Esophagus (tissue), 2 donors: Measurements from ENCODE around the gene CLCN2. TPM values are rescaled to one million over a fixed set of nuclear protein-coding genes. Genes with fewer than 3 reads are reported as not detected.

Experiments used
- H3K27ac ChIP-seq, 2 donors: one replicate each; pipeline ENCODE4 v1.5.1; 2013; ENCODE audit warnings: low read depth in 2 of 2, mild to moderate bottlenecking in 2 of 2, inconsistent platforms in 1 of 2, low read length in 1 of 2, moderate library complexity in 1 of 2
- H3K27me3 ChIP-seq, 2 donors: one replicate each; pipeline ENCODE4 v1.6.1; 2013; ENCODE audit warnings: low read length in 2 of 2, control low read depth in 1 of 2, mild to moderate bottlenecking in 1 of 2; ENCODE audit not compliant: insufficient read depth in 2 of 2, control insufficient read depth in 1 of 2
- H3K36me3 ChIP-seq, 2 donors: one replicate each; pipeline ENCODE4 v1.6.1; 2013; ENCODE audit warnings: low read length in 1 of 2; ENCODE audit not compliant: control insufficient read depth in 2 of 2, insufficient read depth in 2 of 2
- H3K4me1 ChIP-seq, 2 donors: one replicate each; pipeline ENCODE4 v1.6.1; 2013; ENCODE audit warnings: low read length in 1 of 2; ENCODE audit not compliant: control insufficient read depth in 2 of 2, insufficient read depth in 2 of 2
- H3K4me3 ChIP-seq, 2 donors: one replicate each; pipeline ENCODE4 v1.5.1; 2013; ENCODE audit warnings: low read length in 2 of 2, mild to moderate bottlenecking in 2 of 2, low read depth in 1 of 2, moderate library complexity in 1 of 2
- H3K9me3 ChIP-seq, 2 donors: one replicate each; pipeline ENCODE4 v1.6.1; 2013; ENCODE audit warnings: mild to moderate bottlenecking in 2 of 2, low read depth in 1 of 2, low read length in 1 of 2, moderate library complexity in 1 of 2; ENCODE audit not compliant: control insufficient read depth in 2 of 2, insufficient read depth in 1 of 2
- WGBS, 2 donors: extraction: QIAGEN DNeasy Blood & Tissue Kit; methylation state at CpG; one replicate each; pipeline ENCODE4 v1.1.7; 2013; 5-methylcytosine and 5-hydroxymethylcytosine counted together
- polyA plus RNA-seq, 2 donors: library from polyadenylated mRNA; stranded (reverse); fragments of 200-250 nt; gene quantifications; one replicate each; pipeline ENCODE4 v1.2.3, GENCODE V29; 2013
- donor health status: healthy with polysubstance abuse.
- donor health status: Bipolar disorder and iron deficiency.

Gene CLCN2
- polyA plus RNA-seq, 2 donors, result 3.1 to 5.4 TPM

- Histone ChIP-seq H3K27ac (no peak overlapping the region), H3K36me3 (peaks cover 0 to 9% of the 10 kb centered on the region in 2 donors), H3K27me3 (no peaks in the 10 kb centered on the region), H3K9me3 (no peaks in the 10 kb centered on the region), H3K4me3 (no peak overlapping the region), H3K4me1 (peaks cover 2 to 9% of the 10 kb centered on the region in 2 donors)
- 47 to 53% methylated on average over 18 of the region's 18 CpGs for WGBS, 2 donors
Observed at GRCh38 chr3:184354121-184354728, 7.2 kb downstream of the CLCN2 start.

- H3K9me3 ChIP-seq, result no peaks in the 10 kb centered on the region
- H3K4me3 ChIP-seq, result no peak overlapping the region
- H3K27ac ChIP-seq, result no peak overlapping the region
- peaks cover 0 to 9% of the 10 kb centered on the region in 2 donors for H3K36me3 ChIP-seq
- peaks cover 2 to 7% of the 10 kb centered on the region in 2 donors for H3K4me1 ChIP-seq
- H3K27me3 ChIP-seq, result no peaks in the 10 kb centered on the region
- WGBS, 2 donors, result 93 to 94% methylated on average over 11 of the region's 11 CpGs
Observed at GRCh38 chr3:184353546-184353941, 7.9 kb downstream of the CLCN2 start.

- H3K4me3 ChIP-seq, result no peak overlapping the region
- no peaks in the 10 kb centered on the region for H3K27me3 ChIP-seq
- no peaks in the 10 kb centered on the region for H3K9me3 ChIP-seq
- 83 to 85% methylated on average over 11 of the region's 11 CpGs for WGBS, 2 donors
- H3K36me3 ChIP-seq, result peaks cover 0 to 9% of the 10 kb centered on the region in 2 donors
- no peak overlapping the region for H3K27ac ChIP-seq
- peaks cover 2 to 7% of the 10 kb centered on the region in 2 donors for H3K4me1 ChIP-seq
Observed at GRCh38 chr3:184352897-184353545, 8.4 kb downstream of the CLCN2 start.

DNA sequence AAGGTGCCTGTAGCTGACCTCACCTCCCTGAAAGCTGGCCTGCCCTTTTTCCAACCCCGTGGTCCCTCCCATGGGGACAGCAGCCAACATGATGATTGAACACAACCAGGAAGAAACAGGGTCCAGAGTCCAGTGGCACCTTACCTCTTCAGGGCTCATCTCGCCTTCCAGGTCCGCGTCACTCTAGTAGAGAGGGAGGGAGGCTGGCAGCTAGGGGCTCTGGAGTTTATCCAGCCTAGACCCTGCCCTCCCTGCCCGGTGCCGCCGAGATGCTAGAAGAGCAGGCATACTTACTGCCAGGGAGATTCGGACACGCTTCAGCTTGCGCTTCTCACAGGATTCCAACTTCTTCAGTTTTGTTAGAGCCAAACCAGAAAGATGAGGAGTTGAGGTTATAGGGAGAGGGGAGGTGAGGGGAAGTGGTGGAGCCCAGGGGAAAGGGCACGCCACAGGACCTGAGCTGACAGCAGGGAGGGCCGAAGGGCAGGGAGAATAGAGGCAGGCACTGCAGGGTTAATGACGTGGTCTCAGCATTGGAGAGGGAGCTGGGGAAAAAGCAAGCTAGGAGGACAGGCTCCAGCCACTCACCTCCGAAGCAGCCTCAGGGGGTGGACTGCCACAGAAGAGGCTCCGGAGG, 9.1 kb downstream of the CLCN2 start:
- H3K9me3 ChIP-seq, result no peaks in the 10 kb centered on the region
- 49 to 51% methylated on average over 15 of the region's 15 CpGs for WGBS, 2 donors
- no peak overlapping the region for H3K4me3 ChIP-seq
- no peaks in the 10 kb centered on the region for H3K27me3 ChIP-seq
- H3K36me3 ChIP-seq, result peaks cover 0 to 5% of the 10 kb centered on the region in 2 donors
- peaks cover 2 to 7% of the 10 kb centered on the region in 2 donors for H3K4me1 ChIP-seq
- no peak overlapping the region for H3K27ac ChIP-seq

GRCh38 chr3:184351511-184352148, 9.8 kb downstream of the CLCN2 start:
- peaks cover 0 to 5% of the 10 kb centered on the region in 2 donors for H3K36me3 ChIP-seq
- H3K27me3 ChIP-seq, result no peaks in the 10 kb centered on the region
- H3K4me1 ChIP-seq, result peaks cover 2 to 7% of the 10 kb centered on the region in 2 donors
- WGBS, 2 donors, result 46 to 48% methylated on average over 9 of the region's 9 CpGs
- no peak overlapping the region for H3K27ac ChIP-seq
- no peaks in the 10 kb centered on the region for H3K9me3 ChIP-seq
- H3K4me3 ChIP-seq, result no peak overlapping the region

GRCh38 chr3:184350618-184351017, 10.8 kb downstream of the CLCN2 start:
- H3K9me3 ChIP-seq, result no peaks in the 10 kb centered on the region
- no peak overlapping the region for H3K27ac ChIP-seq
- H3K27me3 ChIP-seq, result no peaks in the 10 kb centered on the region
- peaks cover 2 to 10% of the 10 kb centered on the region in 2 donors for H3K4me1 ChIP-seq
- 95 to 97% methylated on average over 6 of the region's 6 CpGs for WGBS, 2 donors
- no peak overlapping the region for H3K4me3 ChIP-seq
- H3K36me3 ChIP-seq, result peaks cover 0 to 5% of the 10 kb centered on the region in 2 donors

GRCh38 chr3:184349563-184350470, 11.6 kb downstream of the CLCN2 start:
- no peaks in the 10 kb centered on the region for H3K27me3 ChIP-seq
- no peaks in the 10 kb centered on the region for H3K9me3 ChIP-seq
- no peak overlapping the region for H3K27ac ChIP-seq
- H3K4me1 ChIP-seq, result peaks cover 2 to 12% of the 10 kb centered on the region in 2 donors
- peaks cover 0 to 5% of the 10 kb centered on the region in 2 donors for H3K36me3 ChIP-seq
- 87 to 89% methylated on average over 10 of the region's 10 CpGs for WGBS, 2 donors
- H3K4me3 ChIP-seq, result no peak overlapping the region

DNA sequence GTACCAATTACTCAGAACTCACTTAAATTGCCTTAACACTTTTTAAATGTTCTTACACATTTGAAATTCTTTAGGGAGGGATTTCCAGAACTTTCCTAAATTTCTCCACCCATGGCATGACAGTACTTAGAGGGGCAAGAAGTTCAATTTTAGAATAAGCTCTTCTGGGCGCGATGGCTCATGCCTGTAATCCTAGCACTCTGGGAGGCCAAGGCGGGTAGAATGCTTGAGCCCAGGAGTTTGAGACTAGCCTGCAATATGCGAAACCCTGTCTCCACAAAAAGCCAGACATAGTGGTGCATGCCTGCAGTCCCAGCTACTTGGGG, 13.4 kb downstream of the CLCN2 start:
- WGBS, 2 donors, result 79 to 80% methylated on average over 4 of the region's 4 CpGs
- no peak overlapping the region for H3K27ac ChIP-seq
- H3K4me1 ChIP-seq, result peaks cover 2 to 12% of the 10 kb centered on the region in 2 donors
- H3K27me3 ChIP-seq, result no peaks in the 10 kb centered on the region
- H3K4me3 ChIP-seq, result no peak overlapping the region
- peaks cover 0 to 8% of the 10 kb centered on the region in 2 donors for H3K36me3 ChIP-seq
- H3K9me3 ChIP-seq, result peaks cover 0 to 1% of the 10 kb centered on the region in 2 donors
